PFSK-1 (cell line): ENCODE results near the gene FICD.

ENCODE experiments used
- FOXP2 ChIP-seq: optimal IDR thresholded peaks from 2 replicates; pipeline ENCODE3; 2011; ENCODE audit warnings: borderline replicate concordance, control low read depth, inconsistent platforms; ENCODE audit not compliant: insufficient read depth; ENCODE audit errors: extremely low read length, extremely low read depth
- POLR2AphosphoS5 ChIP-seq: IDR thresholded peaks from 2 replicates; pipeline ENCODE4 v1.6.1; 2012; ENCODE audit warnings: low read depth, mild to moderate bottlenecking, control low read depth, low read length, moderate library complexity
- REST ChIP-seq, 2 experiments: IDR thresholded peaks; 2 replicates each; pipeline versions ENCODE4 v1.6.1 to v1.8.0; 2011 to 2012; ENCODE audit warnings: low read depth in 2 of 2, low read length in 2 of 2, control low read depth in 1 of 2, inconsistent platforms in 1 of 2, mild to moderate bottlenecking in 1 of 2, moderate library complexity in 1 of 2; ENCODE audit not compliant: insufficient read depth in 1 of 2
- SIN3A ChIP-seq: IDR thresholded peaks from 2 replicates; pipeline ENCODE4 v1.6.1; 2012; ENCODE audit warnings: mild to moderate bottlenecking, low read length, moderate library complexity, borderline replicate concordance; ENCODE audit not compliant: insufficient read depth

GRCh38 chr12:108505129-108505528 is 9.9 kb upstream of the FICD start:
- TF ChIP-seq REST (IDR thresholded peaks at IDR 0.05; ENCODE audit: insufficient read depth in 1 of 2, low read depth in 2 of 2, low read length in 2 of 2) (no peak), SIN3A (no peak), FOXP2 (no peak), POLR2AphosphoS5 (no peak)
